H9 (cell line): ENCODE data around the gene CD247. TPM values are rescaled to one million over a fixed set of nuclear protein-coding genes. Genes with fewer than 3 reads are reported as not detected.

Source experiments
- DNase-seq: peaks from one replicate; pipeline ENCODE4 v3.0.0-alpha.2; 2017
- H2AFZ ChIP-seq: one replicate; pipeline ENCODE4 v1.6.1; 2013; ENCODE audit warnings: mild to moderate bottlenecking, low read length, control low read depth, moderate library complexity
- H2AK5ac ChIP-seq: 2 replicates; pipeline ENCODE4 v1.6.1; 2013; ENCODE audit warnings: low read length, control low read depth, mixed read lengths; ENCODE audit not compliant: insufficient read length
- H2BK120ac ChIP-seq: one replicate; pipeline ENCODE4 v1.6.1; 2013; ENCODE audit warnings: low read depth, mild to moderate bottlenecking, low read length, control low read depth, inconsistent platforms; ENCODE audit not compliant: poor library complexity, severe bottlenecking
- H2BK12ac ChIP-seq: 2 replicates; pipeline ENCODE4 v1.6.1; 2013; ENCODE audit warnings: low read length, control low read depth, mixed read lengths, low read depth; ENCODE audit not compliant: insufficient read length
- H2BK15ac ChIP-seq: 2 replicates; pipeline ENCODE4 v1.6.1; 2013; ENCODE audit warnings: low read depth, low read length, control low read depth
- H2BK20ac ChIP-seq: one replicate; pipeline ENCODE4 v1.6.1; 2013; ENCODE audit warnings: low read depth, mild to moderate bottlenecking, low read length, control low read depth, inconsistent platforms; ENCODE audit not compliant: poor library complexity, severe bottlenecking
- H2BK5ac ChIP-seq: 2 replicates; pipeline ENCODE4 v1.6.1; 2013; ENCODE audit warnings: low read length, control low read depth, mixed read lengths; ENCODE audit not compliant: insufficient read length
- H3K14ac ChIP-seq: 2 replicates; pipeline ENCODE4 v1.6.1; 2013; ENCODE audit warnings: low read length, control low read depth; ENCODE audit not compliant: insufficient read depth
- H3K18ac ChIP-seq: 2 replicates; pipeline ENCODE4 v1.6.1; 2013; ENCODE audit warnings: low read depth, mild to moderate bottlenecking, mixed read lengths, low read length, control low read depth; ENCODE audit not compliant: insufficient read length
- H3K23ac ChIP-seq: 2 replicates; pipeline ENCODE4 v1.6.1; 2013; ENCODE audit warnings: low read length, control low read depth, mixed read lengths, low read depth; ENCODE audit not compliant: insufficient read length
- H3K23me2 ChIP-seq: 2 replicates; pipeline ENCODE4 v1.6.1; 2013; ENCODE audit warnings: low read depth, mild to moderate bottlenecking, mixed read lengths, low read length, control low read depth; ENCODE audit not compliant: insufficient read length, poor library complexity, severe bottlenecking
- H3K27ac ChIP-seq: 2 replicates; pipeline ENCODE4 v1.5.1; 2013; ENCODE audit warnings: low read length, control low read depth, mixed read lengths, low read depth; ENCODE audit not compliant: insufficient read length
- H3K27me3 ChIP-seq: 2 replicates; pipeline ENCODE4 v1.6.1; 2013; ENCODE audit warnings: low read length, control low read depth, inconsistent platforms; ENCODE audit not compliant: insufficient read depth
- H3K4ac ChIP-seq: 2 replicates; pipeline ENCODE4 v1.6.1; 2013; ENCODE audit warnings: low read depth, mild to moderate bottlenecking, control low read depth, inconsistent platforms, low read length, moderate library complexity
- H3K4me1 ChIP-seq: 2 replicates; pipeline ENCODE4 v1.6.1; 2013; ENCODE audit warnings: low read length, control low read depth, inconsistent platforms; ENCODE audit not compliant: insufficient read depth
- H3K4me2 ChIP-seq: 2 replicates; pipeline ENCODE4 v1.6.1; 2013; ENCODE audit warnings: low read length, control low read depth, mixed read lengths; ENCODE audit not compliant: insufficient read length, insufficient read depth
- H3K56ac ChIP-seq: 2 replicates; pipeline ENCODE4 v1.6.1; 2013; ENCODE audit warnings: low read depth, mild to moderate bottlenecking, mixed read lengths, low read length, control low read depth; ENCODE audit not compliant: insufficient read length
- H3K79me1 ChIP-seq: 2 replicates; pipeline ENCODE4 v1.6.1; 2013; ENCODE audit warnings: low read depth, mild to moderate bottlenecking, moderate library complexity, low read length, control low read depth, inconsistent platforms; ENCODE audit not compliant: insufficient read depth, poor library complexity, severe bottlenecking
- H3K79me2 ChIP-seq: 2 replicates; pipeline ENCODE4 v1.6.1; 2013; ENCODE audit warnings: low read length, control low read depth, inconsistent platforms; ENCODE audit not compliant: insufficient read depth
- H3K9ac ChIP-seq: 2 replicates; pipeline ENCODE4 v1.6.1; 2013; ENCODE audit warnings: low read length, control low read depth, mixed read lengths; ENCODE audit not compliant: insufficient read length; ENCODE audit errors: extremely low read depth
- H3K9me3 ChIP-seq: one replicate; pipeline ENCODE4 v1.6.1; 2013; ENCODE audit warnings: low read depth, low read length, inconsistent platforms; ENCODE audit not compliant: control insufficient read depth
- H3T11ph ChIP-seq: one replicate; pipeline ENCODE4 v1.6.1; 2013; ENCODE audit warnings: mild to moderate bottlenecking, low read length, control low read depth, inconsistent platforms
- H4K20me1 ChIP-seq: one replicate; pipeline ENCODE4 v1.6.1; 2013; ENCODE audit not compliant: control insufficient read depth, insufficient read length, insufficient read depth
- H4K5ac ChIP-seq: 2 replicates; pipeline ENCODE4 v1.6.1; 2013; ENCODE audit warnings: low read depth, mild to moderate bottlenecking, mixed read lengths, low read length, control low read depth; ENCODE audit not compliant: insufficient read length
- H4K8ac ChIP-seq: replicated peaks from 2 replicates; pipeline ENCODE4 v1.6.1; 2013; ENCODE audit warnings: low read length, control low read depth, mixed read lengths, low read depth; ENCODE audit not compliant: insufficient read length
- H4K91ac ChIP-seq: 2 replicates; pipeline ENCODE4 v1.6.1; 2013; ENCODE audit warnings: low read depth, mild to moderate bottlenecking, moderate library complexity, mixed read lengths, low read length, control low read depth; ENCODE audit not compliant: insufficient read length
- H3K27ac Mint-ChIP-seq, 3 experiments: 2 replicates in 2 of 3; 3 replicates in 1 of 3; pipeline ENCODE4 v1.8.0; 2020 to 2021; ENCODE audit warnings: mixed read lengths in 3 of 3, mild to moderate bottlenecking in 1 of 3, moderate library complexity in 1 of 3
- H3K27me3 Mint-ChIP-seq: 2 replicates; pipeline ENCODE4 v1.8.0; 2021; ENCODE audit warnings: low read depth, mild to moderate bottlenecking, moderate library complexity, mixed read lengths
- H3K36me3 Mint-ChIP-seq, 3 experiments: 2 replicates in 2 of 3; 3 replicates in 1 of 3; pipeline ENCODE4 v1.8.0; 2020 to 2021; ENCODE audit warnings: low read depth in 3 of 3, mixed read lengths in 3 of 3; ENCODE audit not compliant: insufficient read depth in 1 of 3
- H3K4me1 Mint-ChIP-seq, 2 experiments: 2 replicates each; pipeline ENCODE4 v1.8.0; 2020; ENCODE audit warnings: mixed read lengths in 2 of 2
- H3K4me3 Mint-ChIP-seq, 2 experiments: 2 replicates in 1 of 2; 3 replicates in 1 of 2; pipeline ENCODE4 v1.8.0; 2020 to 2021; ENCODE audit warnings: mild to moderate bottlenecking in 2 of 2, mixed read lengths in 2 of 2, moderate library complexity in 1 of 2
- H3K9me3 Mint-ChIP-seq, 2 experiments: 2 replicates in 1 of 2; 3 replicates in 1 of 2; pipeline ENCODE4 v1.8.0; 2020; ENCODE audit warnings: mild to moderate bottlenecking in 2 of 2, mixed read lengths in 2 of 2, moderate library complexity in 1 of 2
- CTCF ChIP-seq: fragments of 200-600 bp; sonication (generic); conservative IDR thresholded peaks from 3 replicates; pipeline ENCODE4 v1.8.0; 2021; ENCODE audit warnings: antibody characterized with exemption, mild to moderate bottlenecking
- WGBS: extraction: QIAGEN DNeasy Blood & Tissue Kit; methylation state at CpG from one replicate; pipeline ENCODE4 v1.1.7; 2013; ENCODE audit warnings: missing lambda C conversion rate, low lambda C conversion rate, mixed read lengths; ENCODE audit not compliant: insufficient read length; ENCODE audit errors: extremely low coverage; 5-methylcytosine and 5-hydroxymethylcytosine counted together
- total RNA-seq: library from RNA; stranded (reverse); gene quantifications from 2 replicates; pipeline ENCODE4 v1.2.1, GENCODE V29; 2021

Gene CD247
- total RNA-seq, 1 experiment from 2014 or later, result 1.2 TPM

GRCh38 chr1:167510244-167510643 is 8.1 kb downstream of the CD247 start:
- H4K20me1 ChIP-seq, result no peaks in the 10 kb centered on the region
- Mint-ChIP-seq H3K27ac (no peak overlapping the region), H3K4me1 (peaks cover 0 to 11% of the 10 kb centered on the region in 2 experiments; a peak in 3 of 4 replicates), H3K27me3 (no peaks in the 10 kb centered on the region; the same call in 1 of the 2 replicates), H3K4me3 (no peak overlapping the region; a peak in 1 of 5 replicates), H3K9me3 (no peaks in the 10 kb centered on the region), H3K36me3 (no peaks in the 10 kb centered on the region)
- no peak overlapping the region for H3K9ac ChIP-seq
- no peak overlapping the region for H4K5ac ChIP-seq
- H2BK12ac ChIP-seq, result no peak overlapping the region
- no peak overlapping the region for H4K8ac ChIP-seq
- H3K56ac ChIP-seq, result no peak overlapping the region
- no peaks in the 10 kb centered on the region for H3K79me2 ChIP-seq
- no peak overlapping the region for H3K23ac ChIP-seq
- no peak overlapping the region for H3K18ac ChIP-seq
- no CpG with 5 or more reads among the region's 3 CpGs for WGBS
- no peaks in the 10 kb centered on the region for H3K9me3 ChIP-seq
- no peak overlapping the region for H2BK120ac ChIP-seq
- no peaks in the 10 kb centered on the region for H3K79me1 ChIP-seq
- H3K27me3 ChIP-seq, result no peaks in the 10 kb centered on the region
- no peaks in the 10 kb centered on the region for H3K4me1 ChIP-seq
- no peak overlapping the region for H3T11ph ChIP-seq
- no peak overlapping the region for H2BK15ac ChIP-seq
- DNase-seq, result no peak
- H3K27ac ChIP-seq, result no peak overlapping the region
- H3K4ac ChIP-seq, result no peak overlapping the region
- H3K23me2 ChIP-seq, result no peaks in the 10 kb centered on the region
- H3K4me2 ChIP-seq, result no peak overlapping the region
- H2AFZ ChIP-seq, result no peak overlapping the region
- no peak overlapping the region for H2BK20ac ChIP-seq
- no peak overlapping the region for H2AK5ac ChIP-seq
- H3K14ac ChIP-seq, result no peak overlapping the region
- no peak overlapping the region for H2BK5ac ChIP-seq
- H4K91ac ChIP-seq, result no peak overlapping the region
- no peak for TF ChIP-seq CTCF
